ENCODE results near the gene DTHD1.
A peak's percentile ranks its signal among the peaks of the same experiment; 100 is the strongest.

The DTHD1 gene

DNA sequence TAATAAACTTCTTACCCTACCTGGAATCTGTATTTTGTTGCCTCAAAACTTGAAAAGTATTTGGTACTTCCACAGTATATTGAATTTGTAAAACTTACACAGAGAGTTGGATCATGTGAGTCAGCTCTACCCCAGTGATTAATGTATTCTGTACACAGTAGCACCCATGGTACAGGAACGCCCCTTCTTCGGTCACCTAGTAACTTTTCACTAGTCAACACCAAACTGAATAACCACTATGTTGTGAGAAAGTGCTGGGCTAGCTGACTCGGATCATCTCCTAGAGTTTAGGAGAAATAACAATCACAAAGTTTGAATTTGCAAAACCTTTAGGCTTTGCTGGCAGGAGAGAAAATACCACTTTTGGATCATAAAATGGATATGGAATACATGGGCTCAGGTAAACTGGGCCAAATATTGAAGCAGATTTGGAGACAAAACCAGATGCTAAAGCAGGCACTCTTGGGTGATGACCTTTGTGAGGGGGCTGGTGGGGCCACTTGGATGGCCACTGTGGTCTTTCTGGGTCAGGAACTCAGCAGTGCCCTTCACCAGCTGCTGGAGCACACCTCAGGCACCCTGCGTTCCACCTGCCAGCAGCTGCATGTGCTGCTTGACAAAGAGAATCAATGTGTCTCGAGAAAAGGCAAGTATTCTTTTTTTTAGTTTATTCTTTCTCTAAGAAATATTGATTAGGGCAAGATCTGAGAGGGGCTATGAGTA, at the start of gene DTHD1:
Gene DTHD1, plus strand, starts transcription at position 233 of the 723 bp plus-strand sequence. Its CDS starts 143 bp downstream, at position 376.
- no peak for DNase-seq (ENCODE audit: low read depth in 2 of 2)

DNA sequence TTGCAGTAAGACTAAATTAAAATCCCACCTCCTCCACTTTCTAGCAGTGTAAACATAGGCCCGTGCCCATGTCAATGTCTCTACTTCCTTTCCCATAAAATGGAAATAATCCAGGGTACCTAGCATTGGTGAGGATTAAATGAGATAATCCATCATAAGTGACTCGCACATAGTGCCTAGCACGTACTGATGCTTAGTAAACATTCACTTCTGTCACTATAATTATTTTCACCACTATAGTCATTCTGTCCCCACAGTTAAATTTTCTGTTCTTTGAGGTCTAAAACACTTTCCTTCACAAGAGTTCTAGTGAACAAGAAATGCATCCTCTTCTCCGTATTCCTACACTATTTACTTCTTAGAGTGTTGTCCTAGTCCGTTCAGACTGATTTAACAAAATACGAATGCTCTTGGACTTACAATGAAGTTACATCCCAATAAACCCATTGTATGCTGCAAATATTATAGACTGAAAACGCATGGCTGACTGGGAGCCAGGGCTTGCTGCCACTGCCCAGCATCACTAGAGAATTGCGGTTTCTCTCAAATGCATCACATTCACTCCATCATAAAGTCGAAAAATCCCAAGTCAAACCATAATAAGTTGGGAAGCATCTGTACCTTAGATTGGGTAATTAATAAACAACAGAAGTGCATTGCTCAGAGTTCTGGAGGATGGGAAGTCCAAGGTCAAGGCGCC, 47.7 kb upstream of the DTHD1 start:
- no peak for DNase-seq (ENCODE audit: low read depth in 2 of 2)

DNA sequence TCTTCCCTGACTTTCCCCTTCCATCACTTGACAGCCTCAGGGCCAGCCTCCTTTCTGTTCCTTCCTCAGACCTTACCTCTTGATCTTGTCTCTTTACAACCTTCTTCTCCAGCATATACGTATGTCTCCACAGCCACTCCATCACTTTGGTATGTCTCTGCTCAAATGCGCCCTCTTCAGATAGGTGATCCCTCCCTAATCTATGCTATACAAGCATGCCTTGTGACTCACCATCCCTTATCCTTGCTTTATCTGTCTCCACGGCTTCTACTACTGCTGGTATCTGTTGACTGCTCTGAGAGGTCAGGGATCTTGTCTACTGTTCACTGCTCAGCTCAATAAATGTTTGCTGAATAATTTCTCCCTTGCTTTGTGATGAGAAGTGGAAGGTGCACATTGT, 46.1 kb upstream of the DTHD1 start:
- DNase-seq (ENCODE audit: low read depth in 2 of 2): no peak

DNA sequence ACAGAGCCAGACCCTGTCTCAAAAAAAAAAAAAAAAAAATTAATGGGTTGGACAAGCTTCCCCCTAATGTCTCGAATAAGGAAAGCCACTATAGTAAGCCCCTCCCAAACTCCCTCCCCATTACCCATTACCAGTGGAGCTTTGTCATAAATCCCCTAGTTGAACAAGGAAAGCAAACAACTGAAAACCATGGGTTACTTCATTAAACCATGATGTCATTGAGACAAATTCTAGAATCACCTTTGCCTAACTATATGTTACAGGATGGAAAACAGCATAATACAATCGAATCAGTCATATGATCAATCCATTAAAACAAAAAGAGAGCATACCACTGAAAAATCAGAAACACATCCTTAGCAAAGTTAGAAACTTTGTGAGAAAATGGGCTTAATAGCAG, 45.3 kb upstream of the DTHD1 start:
- DNase-seq (ENCODE audit: low read depth in 2 of 2): no peak

DNA sequence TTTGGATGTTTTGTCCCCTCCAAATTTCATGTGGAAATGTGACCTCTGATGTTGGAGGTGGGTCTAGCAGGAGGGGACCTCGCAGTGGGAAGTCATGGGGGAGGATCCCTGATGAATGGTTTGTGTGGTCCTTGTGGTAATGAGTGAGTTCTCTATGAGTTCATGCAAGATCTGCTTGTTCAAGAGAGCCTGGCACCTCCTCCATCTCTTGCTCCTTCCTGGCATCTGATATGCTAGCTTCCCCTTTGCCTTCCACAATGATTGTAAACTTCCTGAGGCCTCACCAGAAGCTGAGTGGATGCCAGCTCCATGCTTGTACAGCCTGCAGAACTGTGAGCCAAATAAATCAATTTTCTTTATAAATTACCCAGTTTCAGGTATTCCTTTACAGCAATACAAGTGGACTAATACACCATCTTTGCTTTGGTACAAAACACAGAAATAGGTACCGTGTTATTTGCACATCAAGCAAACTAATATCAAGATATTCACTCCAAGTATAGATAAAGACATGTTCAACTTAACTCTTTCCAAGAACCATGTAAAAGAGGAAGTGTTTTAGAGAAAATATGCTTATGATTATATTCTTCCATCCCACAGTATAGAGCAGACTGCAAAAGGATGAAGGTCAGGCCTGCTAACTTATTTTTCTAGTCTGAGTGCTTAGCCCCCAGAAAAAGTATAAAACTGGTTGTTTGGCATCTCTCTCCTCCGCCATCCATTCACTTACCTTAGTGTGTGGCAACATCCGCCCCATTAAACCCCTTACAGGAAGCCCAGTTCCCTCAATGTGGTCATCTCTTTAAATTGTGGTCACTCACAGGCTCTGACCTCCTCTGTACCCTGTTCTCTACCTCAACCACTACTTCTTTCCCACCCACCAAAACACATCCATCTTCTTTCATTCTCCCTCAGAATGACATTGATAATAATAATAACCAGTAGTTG, 43.8 kb upstream of the DTHD1 start:
- no peak for DNase-seq (ENCODE audit: low read depth in 2 of 2)

DNA sequence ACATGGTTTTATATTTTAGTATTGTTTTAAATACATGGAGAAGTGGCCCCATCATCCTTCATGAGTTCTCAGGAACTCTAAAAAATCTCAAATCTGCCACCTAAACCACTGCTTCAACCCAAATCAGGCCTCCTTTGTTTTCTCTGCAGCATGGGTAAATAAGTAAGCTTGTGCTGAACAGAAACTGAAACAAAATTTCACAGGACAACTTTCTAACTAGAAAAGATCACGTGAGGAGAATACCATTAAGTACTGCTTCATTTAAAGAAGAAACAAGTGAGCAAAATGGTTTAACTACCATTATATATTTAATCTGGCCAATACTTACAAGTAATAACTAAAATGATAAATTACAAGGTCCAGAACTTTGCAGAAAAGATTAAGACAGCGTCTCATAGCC, 39.6 kb upstream of the DTHD1 start:
- no peak for DNase-seq (ENCODE audit: low read depth in 2 of 2)

DNA sequence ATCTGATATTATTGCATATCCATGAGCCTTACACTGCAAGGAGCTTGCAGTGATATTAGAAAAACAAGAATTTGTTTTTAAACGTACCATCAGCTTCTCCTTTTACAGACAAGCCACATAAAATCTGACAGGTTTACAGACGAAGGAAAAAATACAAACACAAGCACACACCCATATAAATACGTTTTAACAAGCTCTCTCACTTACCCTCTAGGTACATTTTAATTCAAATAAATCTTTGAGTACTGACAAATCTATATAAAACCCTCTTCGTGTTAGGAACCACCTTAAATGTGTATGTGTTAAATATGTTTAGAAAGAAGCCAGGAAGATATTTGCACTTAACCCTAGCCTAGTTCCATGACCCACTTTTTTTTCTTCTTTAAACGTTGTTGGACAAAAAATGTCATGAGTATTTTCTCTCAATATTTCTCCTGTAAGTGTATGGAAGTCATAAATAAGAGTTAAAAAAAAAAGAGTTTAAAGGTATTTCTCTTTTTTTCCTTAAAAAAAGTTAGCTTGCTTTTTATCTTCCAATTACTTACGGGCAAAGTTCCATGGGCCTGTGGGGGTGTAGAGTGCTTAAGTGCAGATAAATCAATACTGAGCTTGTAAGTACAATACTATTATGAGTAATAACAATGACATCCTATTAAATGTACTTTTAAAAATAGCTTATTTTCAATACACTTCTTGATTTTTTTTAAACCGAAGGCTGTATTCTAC, 38.6 kb upstream of the DTHD1 start:
- DNase-seq (ENCODE audit: low read depth in 2 of 2): no peak

DNA sequence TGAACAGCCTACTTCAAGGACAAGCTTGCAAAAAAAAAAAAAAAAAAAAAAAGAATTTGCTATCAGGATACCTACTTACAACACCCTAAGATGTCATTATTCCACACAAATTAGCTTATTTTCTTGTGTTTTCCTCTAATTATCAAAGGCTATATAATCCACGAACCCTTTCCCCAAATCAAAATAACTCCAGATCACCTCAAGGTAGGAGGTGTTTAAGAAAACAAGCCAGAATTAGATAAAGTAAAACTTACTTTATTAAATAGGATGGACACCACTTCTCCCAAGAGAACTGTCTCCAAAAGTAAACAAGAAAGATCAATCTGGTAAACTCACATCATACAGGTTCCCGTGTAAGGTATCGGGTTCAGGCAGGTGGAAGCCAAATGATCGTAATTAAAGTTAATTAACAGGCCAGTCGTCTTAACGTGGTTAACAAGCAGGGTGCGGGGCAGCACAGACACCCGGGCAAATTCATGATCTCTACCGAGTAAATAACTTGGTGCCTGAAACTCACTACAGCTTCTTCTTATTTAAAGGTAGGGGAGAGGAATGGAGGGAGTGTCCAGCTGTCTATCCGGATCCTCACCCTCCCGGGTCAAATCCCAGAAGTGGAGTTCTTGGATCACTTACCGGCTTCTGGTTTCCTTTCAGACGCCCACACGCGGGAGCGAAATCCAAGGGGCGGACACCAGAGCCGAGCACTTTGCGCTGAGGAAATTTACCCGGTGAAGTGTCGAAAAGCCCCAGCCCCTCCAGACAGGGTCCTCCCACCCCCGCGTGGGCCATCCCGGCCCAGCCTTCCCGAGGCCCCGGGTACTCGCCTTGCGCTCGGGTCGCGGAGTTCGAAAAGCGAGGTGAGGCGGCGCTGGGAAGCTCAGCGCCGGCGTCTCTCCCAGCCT, 37.8 kb upstream of the DTHD1 start:
- DNase-seq (ENCODE audit: low read depth in 2 of 2): peak; percentile 23 to 49

DNA sequence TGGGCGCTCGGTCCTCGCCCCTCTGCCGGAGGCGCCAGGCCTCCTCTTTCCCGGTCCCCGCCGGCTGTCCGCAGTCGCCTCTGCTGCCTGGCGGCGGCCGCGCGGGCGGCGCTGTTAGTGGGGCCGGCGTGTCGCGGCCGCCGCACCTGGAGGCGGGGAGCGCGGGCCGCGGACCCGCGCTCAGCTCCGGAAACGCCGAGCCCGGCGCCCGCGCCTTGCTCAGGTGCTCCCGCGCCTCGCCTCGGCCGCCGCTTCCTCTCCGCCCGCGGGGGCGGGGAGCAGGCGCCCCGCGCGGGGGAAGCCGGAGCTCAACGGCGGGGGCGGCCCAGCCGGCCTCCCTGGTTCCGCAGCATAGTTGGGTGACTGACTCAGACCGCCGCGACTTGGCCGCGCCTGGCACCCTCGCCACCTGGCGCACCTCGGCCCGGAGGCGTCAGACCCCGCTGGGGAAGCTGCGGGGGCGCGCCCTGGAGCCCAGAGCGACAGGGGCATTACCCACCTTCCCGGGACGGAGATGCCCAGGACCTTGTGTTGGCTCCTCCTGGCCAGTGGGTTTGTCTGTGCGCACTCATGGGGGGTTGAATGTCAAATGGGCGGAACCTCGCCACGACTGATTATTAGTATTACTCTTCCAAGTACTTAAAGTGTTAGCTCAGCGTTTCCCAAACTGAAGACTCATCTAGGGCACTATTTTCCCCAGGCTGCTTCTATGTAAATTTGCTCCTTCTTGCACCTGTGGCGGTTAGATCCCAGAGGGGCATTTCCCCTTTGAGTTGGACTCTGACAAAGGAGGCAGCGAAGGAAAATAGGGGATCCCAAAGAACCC, 36.9 kb upstream of the DTHD1 start, which contains the start of gene ARAP2:
Gene ARAP2, minus strand, starts transcription at position 258 of the 826 bp plus-strand sequence. CDS start 15,028 bp downstream, outside the sequence.
- peak; percentile 41 to 53 for DNase-seq (ENCODE audit: low read depth in 2 of 2)

DNA sequence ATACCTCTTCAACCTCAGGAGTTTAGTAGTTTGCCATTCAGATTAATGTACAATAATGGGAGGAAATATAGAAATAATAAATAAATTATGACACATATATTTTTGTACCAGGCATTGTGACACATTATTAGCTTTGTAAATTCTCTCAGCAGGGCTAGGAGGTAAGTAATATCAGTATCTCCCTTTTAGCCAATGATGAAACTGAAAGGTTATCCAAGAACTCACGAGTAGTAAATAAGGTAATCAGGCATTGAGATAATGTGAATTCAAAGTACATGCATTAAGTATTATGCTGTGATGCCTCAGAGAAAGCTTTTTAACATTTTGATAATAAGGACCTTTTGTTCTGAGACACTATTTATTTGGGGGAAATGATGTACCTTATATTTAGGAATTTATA, 31.8 kb upstream of the DTHD1 start:
- no peak for DNase-seq (ENCODE audit: low read depth in 2 of 2)

DNA sequence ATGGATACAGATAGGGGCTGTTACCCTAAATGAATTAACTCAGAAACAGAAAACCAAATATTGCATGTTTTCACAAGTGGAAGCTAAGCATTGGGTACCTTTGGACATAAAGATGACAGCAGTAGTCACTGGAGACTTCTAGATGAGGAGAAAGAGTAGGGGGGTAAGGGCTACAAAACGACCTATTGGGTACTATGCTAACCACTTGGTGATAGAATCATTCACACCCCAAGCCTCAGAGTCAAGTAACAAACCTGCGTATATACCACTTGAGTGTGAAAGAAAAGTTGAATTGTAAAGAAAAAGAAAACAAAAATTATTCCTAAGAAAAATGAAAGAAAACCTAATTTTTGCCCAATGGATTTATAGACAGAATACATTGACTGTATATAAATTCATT, 29.4 kb upstream of the DTHD1 start:
- DNase-seq (ENCODE audit: low read depth in 2 of 2): no peak

DNA sequence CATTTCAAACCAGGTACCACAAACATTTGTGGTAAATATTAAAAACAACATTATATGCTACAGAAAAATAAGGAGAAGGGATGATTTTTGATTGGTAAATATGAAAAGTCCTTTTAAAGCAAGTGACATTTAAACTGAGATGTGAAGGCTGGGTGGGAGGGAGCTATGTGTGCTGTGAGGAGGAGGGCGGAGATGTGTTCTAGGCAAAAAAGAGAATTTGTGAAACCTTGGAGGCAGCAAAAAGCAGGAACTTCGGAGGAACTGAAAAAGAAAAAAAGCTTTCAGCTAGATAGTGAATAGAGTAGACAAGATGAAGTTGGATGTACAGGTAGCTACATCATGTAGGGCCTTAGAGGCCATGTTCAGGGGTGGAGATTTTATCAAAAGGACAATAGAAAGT, 27.0 kb upstream of the DTHD1 start:
- DNase-seq (ENCODE audit: low read depth in 2 of 2): no peak

DNA sequence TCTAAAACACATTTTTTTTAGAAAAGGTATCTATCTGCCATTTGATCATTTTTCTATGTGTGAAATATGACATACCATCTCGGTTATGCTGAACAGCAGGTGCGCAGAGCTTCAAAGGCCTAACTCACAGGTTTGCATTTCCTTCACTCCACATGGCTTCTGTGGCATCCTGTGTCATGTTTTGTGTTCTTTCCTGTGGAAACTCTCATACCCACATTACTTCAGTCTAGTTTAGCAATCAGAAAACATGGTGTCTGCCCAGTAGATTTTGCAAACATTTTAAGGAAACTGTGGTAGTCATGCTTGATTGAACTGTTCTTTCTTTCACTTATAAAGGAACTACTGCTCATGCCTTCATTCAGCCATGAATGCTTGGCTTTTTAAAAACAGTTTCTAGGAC, 25.8 kb upstream of the DTHD1 start:
- DNase-seq (ENCODE audit: low read depth in 2 of 2): no peak

DNA sequence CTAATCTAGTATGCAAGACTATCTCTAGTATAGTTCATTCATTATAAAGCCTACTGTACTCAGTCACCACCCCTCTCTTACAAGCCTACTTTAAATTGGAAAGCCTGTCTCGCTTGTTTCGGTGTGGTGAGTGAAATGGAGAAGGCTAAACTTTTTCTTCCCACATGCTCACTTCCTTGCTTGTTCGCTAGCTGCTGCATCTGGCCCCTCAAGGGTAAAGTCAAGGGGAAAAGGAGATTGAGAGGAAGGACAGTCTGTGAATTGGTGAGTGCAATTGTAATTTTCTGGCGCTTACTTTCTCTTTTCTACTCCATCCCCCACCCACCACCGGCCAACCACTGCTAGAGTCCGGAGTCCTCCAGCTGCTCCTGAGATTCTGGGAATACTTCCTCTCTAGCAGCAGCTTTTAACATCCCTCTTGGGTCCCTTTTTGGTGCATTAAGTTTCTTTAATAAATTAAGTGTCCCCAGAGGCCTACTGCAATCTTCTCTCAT, 25.0 kb upstream of the DTHD1 start:
- no peak for DNase-seq (ENCODE audit: low read depth in 2 of 2)

DNA sequence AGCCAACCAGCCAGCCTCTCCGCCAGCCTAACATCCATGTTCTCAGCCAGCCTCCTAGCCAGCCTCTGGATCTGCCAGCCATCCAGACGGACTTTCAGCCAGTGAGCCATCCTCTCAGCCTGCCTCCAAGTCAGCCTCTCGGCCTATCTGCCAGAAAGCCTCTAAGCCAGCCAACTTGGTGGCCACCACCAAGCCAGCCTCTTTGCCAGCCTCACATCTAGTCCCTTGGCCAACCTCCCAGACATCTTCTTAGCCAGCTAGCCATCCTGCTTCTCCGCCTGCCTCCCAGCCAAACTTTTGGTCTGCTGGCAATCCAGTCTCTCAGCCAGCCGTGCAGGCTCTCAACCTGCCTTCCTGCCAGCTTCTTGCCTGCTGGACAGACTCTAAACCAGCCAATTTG, 20.7 kb upstream of the DTHD1 start:
- DNase-seq (ENCODE audit: low read depth in 2 of 2): no peak

DNA sequence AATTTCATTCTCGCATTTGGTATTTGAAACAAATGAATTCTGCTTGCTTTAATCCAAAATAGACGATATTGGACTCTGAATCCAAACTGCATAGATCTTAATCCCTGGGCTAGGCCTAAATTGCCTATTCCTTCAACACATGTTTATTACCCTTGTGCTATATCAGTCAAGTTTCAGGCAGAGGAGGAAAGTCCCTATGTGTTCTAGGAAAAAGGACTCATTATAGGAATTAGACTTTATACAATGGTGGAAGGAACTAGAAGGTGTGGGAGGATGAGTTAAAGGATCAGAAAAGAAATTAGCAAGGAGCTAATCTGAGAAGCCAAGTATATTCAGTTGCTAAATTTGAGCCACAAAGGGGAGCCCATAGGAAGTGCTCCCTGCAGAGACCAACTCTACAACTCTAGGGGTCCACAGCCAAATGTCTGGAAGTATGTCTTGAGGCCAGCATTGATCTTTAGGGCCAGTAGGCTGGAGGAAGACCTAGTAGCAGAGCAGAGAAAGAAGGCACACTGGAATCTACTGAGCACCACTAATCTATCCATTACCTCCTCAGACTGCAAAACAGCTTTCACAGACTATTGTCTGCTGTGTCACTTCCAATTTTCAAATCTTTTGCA, 17.1 kb upstream of the DTHD1 start:
- no peak for DNase-seq (ENCODE audit: low read depth in 2 of 2)

DNA sequence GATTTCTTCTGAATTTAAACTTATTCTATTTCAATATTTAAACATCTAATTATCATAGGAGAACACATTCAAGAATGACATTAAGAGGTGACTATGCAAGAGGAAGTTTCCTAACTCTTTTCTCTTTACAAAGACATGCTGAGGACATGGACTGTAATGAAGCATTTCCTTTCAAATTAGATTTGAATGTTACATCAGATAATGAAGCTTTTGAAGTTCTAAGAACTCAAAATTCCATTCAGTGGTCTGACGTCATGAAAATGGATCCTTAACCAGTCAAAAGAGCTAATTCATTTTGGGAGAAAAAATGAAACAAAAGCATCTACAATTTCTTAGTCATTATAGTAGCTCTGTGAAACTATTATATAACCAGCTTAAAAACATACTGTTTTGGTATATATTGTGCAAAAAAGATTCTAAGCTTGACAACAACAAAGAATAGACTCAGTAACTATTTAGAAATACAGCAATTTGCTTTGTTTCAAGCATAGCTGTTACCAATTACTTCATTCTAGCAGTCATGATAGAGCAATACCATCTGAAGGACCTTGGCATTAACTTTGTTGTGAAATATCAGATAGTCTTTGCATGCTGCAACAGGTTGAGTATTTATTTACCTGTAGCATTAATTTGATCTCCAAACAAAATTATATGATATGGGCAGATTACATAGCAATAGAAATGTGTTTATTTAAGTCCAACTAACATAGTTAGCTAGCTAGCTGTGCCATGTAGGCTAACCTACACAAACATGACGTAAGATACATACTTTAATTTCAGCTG, 13.7 kb upstream of the DTHD1 start:
- no peak for DNase-seq (ENCODE audit: low read depth in 2 of 2)

DNA sequence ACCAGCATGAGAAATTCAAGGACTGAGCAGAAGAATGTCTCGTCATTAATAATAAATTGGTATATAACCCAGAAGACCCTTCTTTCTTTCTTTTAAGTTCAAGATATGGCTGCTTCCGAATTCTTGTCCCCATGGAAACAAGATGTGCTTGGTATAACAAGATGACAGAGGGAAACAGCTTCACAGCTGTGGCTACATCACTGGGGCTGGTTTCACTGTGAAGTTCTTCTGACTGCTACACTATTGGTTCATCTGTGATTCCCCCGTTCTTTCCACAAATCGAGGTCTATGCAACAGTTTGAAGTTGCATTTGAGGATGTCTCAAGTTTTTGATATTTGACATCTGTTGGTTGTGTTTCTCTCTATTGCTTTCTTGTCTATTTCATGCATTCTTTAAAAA, 12.3 kb upstream of the DTHD1 start:
- no peak for DNase-seq (ENCODE audit: low read depth in 2 of 2)
